ENCODE results near the gene TLCD3B.
A peak's percentile ranks its signal among the peaks of the same experiment; 100 is the strongest.

DNA sequence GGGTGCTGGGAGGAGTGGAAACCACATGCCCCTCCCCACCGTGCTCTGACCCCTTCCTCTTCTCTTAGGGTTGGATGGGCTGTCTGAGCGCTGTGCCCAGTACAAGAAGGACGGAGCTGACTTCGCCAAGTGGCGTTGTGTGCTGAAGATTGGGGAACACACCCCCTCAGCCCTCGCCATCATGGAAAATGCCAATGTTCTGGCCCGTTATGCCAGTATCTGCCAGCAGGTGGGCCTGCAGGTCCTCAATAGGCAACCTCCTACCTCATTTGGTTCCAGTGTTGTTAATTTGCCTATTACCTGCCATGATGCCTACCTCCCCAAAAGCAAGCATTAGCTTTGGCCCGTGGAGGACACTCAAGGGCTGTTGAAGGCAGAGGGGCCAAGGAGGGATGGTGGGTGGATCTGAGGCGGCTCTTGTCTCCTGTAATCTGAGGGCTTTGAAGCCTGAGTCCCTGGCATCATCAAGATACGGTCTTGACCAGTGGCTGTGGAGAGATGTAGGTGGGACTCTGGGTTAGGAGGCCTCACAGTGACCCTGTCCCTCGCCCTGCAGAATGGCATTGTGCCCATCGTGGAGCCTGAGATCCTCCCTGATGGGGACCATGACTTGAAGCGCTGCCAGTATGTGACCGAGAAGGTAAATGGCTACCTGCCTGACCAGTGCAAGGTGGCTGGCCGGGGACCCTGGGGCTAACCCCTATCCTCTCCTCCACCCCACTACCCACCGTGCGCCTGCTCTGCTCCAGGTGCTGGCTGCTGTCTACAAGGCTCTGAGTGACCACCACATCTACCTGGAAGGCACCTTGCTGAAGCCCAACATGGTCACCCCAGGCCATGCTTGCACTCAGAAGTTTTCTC, 37.9 kb upstream of the TLCD3B start:
- no peak for TF ChIP-seq POLR2A (IDR thresholded peaks at IDR 0.05)
- TF ChIP-seq, protein P1, sequence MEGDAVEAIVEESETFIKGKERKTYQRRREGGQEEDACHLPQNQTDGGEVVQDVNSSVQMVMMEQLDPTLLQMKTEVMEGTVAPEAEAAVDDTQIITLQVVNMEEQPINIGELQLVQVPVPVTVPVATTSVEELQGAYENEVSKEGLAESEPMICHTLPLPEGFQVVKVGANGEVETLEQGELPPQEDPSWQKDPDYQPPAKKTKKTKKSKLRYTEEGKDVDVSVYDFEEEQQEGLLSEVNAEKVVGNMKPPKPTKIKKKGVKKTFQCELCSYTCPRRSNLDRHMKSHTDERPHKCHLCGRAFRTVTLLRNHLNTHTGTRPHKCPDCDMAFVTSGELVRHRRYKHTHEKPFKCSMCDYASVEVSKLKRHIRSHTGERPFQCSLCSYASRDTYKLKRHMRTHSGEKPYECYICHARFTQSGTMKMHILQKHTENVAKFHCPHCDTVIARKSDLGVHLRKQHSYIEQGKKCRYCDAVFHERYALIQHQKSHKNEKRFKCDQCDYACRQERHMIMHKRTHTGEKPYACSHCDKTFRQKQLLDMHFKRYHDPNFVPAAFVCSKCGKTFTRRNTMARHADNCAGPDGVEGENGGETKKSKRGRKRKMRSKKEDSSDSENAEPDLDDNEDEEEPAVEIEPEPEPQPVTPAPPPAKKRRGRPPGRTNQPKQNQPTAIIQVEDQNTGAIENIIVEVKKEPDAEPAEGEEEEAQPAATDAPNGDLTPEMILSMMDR (IDR thresholded peaks at IDR 0.05), result peak in 5 of 6 experiments; percentile 18 to 68 (median 31)
- no peak for TF ChIP-seq EP300 (IDR thresholded peaks at IDR 0.05)

All from upper lobe of left lung (tissue), 4 donors.